ENCODE results near the gene EPHA1. TPM values are rescaled to one million over a fixed set of nuclear protein-coding genes. Genes with fewer than 3 reads are reported as not detected.

The EPHA1 gene
- total and polyA plus RNA-seq, 2 of the 4 experiments (the other 2 are of a cell fraction): 0.10 TPM; not detected in 1

DNA sequence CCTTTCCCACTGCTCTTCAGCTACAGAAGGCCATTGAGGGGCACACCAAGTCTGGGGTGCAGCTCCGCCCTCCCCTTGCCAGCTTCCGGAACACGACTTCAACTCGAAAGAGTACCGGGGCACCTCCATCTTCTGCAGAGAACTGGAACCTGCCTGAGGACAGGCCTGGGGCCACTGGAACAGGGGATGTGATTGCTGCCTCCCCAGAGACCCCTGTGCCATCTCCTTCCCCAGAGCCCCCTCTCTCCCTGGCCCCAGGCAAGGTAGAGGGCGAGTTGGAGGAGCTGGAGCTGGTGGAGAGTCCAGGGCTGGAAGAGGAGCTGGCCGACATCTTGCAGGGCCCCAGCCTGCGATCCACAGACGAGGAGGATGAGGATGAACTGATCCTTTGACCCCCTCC, 57.1 kb downstream of the EPHA1 start:
- no peak overlapping the region for H4K5ac ChIP-seq (ENCODE audit: low read depth, low read length)
- no peak overlapping the region for H3K56ac ChIP-seq (ENCODE audit: extremely low read depth, insufficient read depth, low read length)
- no peak overlapping the region for H2AFZ ChIP-seq (replicated peaks; ENCODE audit: low read length, poor library complexity)
- H3K27ac ChIP-seq (ENCODE audit: insufficient read depth, low read length): no peak overlapping the region
- H2BK20ac ChIP-seq (ENCODE audit: low read depth, low read length): no peak overlapping the region
- no peak overlapping the region for H3K18ac ChIP-seq (ENCODE audit: low read depth, low read length)
- no peaks in the 10 kb centered on the region for H3K36me3 ChIP-seq (ENCODE audit: control insufficient read depth, insufficient read depth, low read length)
- no peak overlapping the region for H3K4me3 ChIP-seq (ENCODE audit: insufficient read depth, low read depth, low read length)
- H2AK9ac ChIP-seq (replicated peaks; ENCODE audit: low read depth, low read length, poor library complexity): no peak overlapping the region
- CTCF ChIA-PET: no interaction called here
- H3K4me1 ChIP-seq (ENCODE audit: control insufficient read depth, insufficient read depth, low read length): no peaks in the 10 kb centered on the region
- no peaks in the 10 kb centered on the region; the same call in 1 of the 2 replicates for H3K9me1 ChIP-seq (ENCODE audit: insufficient read depth, low read length)
- no peak overlapping the region for H3K23ac ChIP-seq (ENCODE audit: low read depth, low read length)
- no peak overlapping the region for H3K14ac ChIP-seq (replicated peaks; ENCODE audit: low read depth, low read length)
- no peak overlapping the region for H2AK5ac ChIP-seq (ENCODE audit: low read depth, low read length)
- H3K4ac ChIP-seq (ENCODE audit: low read depth, low read length): no peak overlapping the region
- no peak overlapping the region for H3K4me2 ChIP-seq (ENCODE audit: low read depth, low read length)
- POLR2A ChIA-PET (ENCODE audit: unreplicated experiment): no interaction called here
- no CpG with 5 or more reads among the region's 9 CpGs for whole genome bisulfite sequencing, 2 experiments (ENCODE audit: extremely low coverage in 2 of 2, insufficient read length in 1 of 2)
- no peaks in the 10 kb centered on the region for H3K79me1 ChIP-seq (ENCODE audit: low read depth in 1 of 2, low read length in 2 of 2)
- dilution Hi-C loops (cut with HindIII; ENCODE audit: low sequenced_read_pairs, unreplicated experiment) (no loop called here), intact Hi-C loops (cut with micrococcal nuclease) (no loop called here), in situ Hi-C loops (cut with MboI; ENCODE audit: low sequenced_read_pairs) (no loop called here)
- TF ChIP-seq NFE2L2 (IDR thresholded peaks at IDR 0.05; ENCODE audit: low read depth, low read length) (no peak), POLR2A (IDR thresholded peaks at IDR 0.05; ENCODE audit: low read depth, low read length) (no peak), RCOR1 (IDR thresholded peaks at IDR 0.05; ENCODE audit: insufficient replicate concordance, low read length) (no peak), MAFK (IDR thresholded peaks at IDR 0.05; ENCODE audit: low read depth, low read length) (no peak), FOS (IDR thresholded peaks at IDR 0.05; ENCODE audit: low read depth, low read length) (no peak), CHD1 (IDR thresholded peaks at IDR 0.05; ENCODE audit: low read depth, low read length) (no peak), SMC3 (IDR thresholded peaks at IDR 0.05; ENCODE audit: low read depth, low read length) (no peak)
- TF ChIP-seq, protein P1, sequence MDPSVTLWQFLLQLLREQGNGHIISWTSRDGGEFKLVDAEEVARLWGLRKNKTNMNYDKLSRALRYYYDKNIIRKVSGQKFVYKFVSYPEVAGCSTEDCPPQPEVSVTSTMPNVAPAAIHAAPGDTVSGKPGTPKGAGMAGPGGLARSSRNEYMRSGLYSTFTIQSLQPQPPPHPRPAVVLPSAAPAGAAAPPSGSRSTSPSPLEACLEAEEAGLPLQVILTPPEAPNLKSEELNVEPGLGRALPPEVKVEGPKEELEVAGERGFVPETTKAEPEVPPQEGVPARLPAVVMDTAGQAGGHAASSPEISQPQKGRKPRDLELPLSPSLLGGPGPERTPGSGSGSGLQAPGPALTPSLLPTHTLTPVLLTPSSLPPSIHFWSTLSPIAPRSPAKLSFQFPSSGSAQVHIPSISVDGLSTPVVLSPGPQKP (IDR thresholded peaks at IDR 0.05; ENCODE audit: borderline replicate concordance, low read depth, low read length): no peak
- DNase-seq (no peak), ATAC-seq (ENCODE audit: low read depth) (no peak)
- BruUV-seq (replicated peaks): no TSS peak
- no peaks in the 10 kb centered on the region for H4K20me1 ChIP-seq (ENCODE audit: insufficient read depth, low read length)
- no peaks in the 10 kb centered on the region for H3K9me3 ChIP-seq (ENCODE audit: control insufficient read depth, insufficient read depth, low read length)
- H2BK5ac ChIP-seq (ENCODE audit: low read depth, low read length, poor library complexity, severe bottlenecking): no peak overlapping the region
- no peak overlapping the region for H2BK120ac ChIP-seq (ENCODE audit: low read depth, low read length)
- no peak overlapping the region for H2BK15ac ChIP-seq (ENCODE audit: low read depth, low read length)
- H4K8ac ChIP-seq (ENCODE audit: low read depth in 2 of 2, low read length in 2 of 2): no peak overlapping the region
- H3K27me3 ChIP-seq (ENCODE audit: control insufficient read depth, insufficient read depth, low read length): peaks cover 36% of the 10 kb centered on the region
- no peak overlapping the region for H4K91ac ChIP-seq (ENCODE audit: insufficient read depth, low read depth, low read length)
- H3K9ac ChIP-seq (ENCODE audit: low read depth, low read length): no peak overlapping the region

Data from IMR-90 (cell line).